HG02973 (cell line): ENCODE data around the gene SLC8A2.

Source experiments
- ATAC-seq: cut with Tn5 transposase; IDR thresholded peaks from one replicate; pipeline ENCODE4 v1.9.1; 2021; ENCODE audit warnings: moderate library complexity; ENCODE audit not compliant: unreplicated experiment

Gene SLC8A2

DNA sequence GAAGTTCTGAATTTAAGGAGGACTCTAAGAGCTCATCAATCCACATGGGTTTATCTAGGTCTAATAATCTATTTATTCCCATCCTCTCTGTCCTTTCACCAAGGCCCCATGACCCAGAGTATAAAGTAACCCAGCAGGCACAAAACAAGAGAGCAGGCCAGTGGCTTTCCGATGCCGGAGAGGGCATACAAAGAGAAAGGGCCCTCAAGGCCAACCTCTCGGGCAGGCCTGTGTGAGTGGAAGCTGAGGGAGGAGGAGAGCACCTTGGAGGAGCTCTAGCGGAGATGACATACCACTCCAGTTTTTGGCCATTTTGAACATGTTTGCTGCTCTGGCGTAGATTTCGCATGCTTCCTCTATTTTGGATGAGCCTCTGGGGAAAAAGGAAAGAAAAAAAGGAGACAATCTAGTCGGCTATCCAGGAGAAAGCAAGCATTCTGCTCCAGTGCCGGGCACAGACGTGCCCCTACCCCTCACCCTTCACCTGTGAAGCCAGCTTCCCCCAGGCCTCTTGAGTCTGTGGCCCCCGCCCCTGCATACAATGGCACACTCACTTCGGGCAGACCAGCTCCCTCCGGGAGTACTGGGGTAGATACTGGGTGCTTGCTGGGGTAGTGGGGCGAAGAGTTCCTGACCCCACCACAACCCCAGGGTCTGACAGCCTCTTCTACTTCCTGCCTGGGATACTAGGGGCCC, 31.6 kb upstream of the SLC8A2 start:
- no peak for ATAC-seq

DNA sequence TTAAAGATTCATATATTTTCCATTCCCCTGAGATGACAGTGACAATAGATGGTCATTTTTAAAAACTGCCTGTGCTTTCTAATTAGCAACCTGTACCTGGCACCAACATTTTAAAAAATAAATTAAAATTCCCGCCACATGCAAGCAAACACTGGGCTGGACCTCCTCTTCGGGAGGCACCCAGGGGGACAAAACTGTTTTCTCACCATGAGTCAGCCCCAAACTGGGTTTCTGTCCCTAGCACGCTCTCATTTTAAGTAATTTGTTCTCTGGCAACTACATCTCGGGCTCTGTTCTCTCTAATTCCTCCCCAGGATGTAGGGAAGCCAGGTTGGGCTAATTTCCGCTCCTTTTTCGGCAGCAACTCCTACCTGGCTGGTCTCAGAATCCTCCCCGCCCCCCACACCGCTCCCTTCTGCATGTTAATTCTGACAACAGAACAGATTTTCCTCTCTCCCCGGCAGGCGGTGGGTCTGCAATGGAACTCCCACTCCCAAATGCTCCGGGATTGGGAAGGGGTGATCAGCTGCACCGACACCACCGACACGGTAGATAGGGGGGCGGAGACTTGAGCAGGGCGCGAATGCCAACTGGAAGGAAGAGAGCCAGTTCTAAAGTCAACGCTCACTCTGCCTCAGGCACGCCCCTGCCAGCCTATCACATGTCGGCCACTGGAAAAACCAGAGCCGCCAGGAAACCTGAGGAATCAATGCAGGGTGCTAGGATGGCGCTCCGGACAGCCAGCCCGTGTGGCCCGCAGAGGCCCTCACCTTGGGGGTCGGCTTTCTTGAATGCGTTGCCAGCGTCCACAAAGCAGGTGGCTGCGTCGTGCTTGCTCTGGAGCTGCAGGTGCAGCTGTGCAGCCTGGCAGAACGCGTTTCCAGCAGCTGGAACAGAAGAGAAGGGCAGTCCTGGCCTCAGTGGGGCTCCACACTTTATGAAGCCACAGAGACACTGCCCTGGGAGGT, 28.5 kb upstream of the SLC8A2 start:
- ATAC-seq = no peak

DNA sequence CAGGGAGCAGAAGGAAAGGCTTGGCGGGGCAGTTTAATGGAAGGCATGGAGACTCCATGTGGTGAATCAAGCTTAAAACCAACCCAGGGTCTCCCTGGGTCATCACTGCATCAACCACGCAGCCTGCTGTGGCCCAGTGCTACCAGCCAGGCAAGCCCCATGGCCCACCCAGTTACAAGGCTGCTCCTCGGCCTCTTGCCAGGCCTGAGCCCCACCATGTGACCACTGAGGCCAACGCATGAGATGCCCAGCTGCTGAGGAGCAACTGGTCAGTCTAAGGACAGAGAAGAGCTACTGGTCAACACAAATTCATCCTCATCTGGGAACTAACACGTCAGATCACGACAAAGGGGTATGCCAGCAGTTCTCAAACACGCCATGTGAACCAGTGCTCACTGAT, 27.7 kb upstream of the SLC8A2 start:
- ATAC-seq = no peak

GRCh38 chr19:47498561-47498960, 26.9 kb upstream of the SLC8A2 start:
- no peak for ATAC-seq

- ATAC-seq = no peak
These were observed 26.3 kb upstream of the SLC8A2 start for GRCh38 chr19:47497821-47498520.

GRCh38 chr19:47497050-47497766, 25.5 kb upstream of the SLC8A2 start:
- ATAC-seq = no peak

DNA sequence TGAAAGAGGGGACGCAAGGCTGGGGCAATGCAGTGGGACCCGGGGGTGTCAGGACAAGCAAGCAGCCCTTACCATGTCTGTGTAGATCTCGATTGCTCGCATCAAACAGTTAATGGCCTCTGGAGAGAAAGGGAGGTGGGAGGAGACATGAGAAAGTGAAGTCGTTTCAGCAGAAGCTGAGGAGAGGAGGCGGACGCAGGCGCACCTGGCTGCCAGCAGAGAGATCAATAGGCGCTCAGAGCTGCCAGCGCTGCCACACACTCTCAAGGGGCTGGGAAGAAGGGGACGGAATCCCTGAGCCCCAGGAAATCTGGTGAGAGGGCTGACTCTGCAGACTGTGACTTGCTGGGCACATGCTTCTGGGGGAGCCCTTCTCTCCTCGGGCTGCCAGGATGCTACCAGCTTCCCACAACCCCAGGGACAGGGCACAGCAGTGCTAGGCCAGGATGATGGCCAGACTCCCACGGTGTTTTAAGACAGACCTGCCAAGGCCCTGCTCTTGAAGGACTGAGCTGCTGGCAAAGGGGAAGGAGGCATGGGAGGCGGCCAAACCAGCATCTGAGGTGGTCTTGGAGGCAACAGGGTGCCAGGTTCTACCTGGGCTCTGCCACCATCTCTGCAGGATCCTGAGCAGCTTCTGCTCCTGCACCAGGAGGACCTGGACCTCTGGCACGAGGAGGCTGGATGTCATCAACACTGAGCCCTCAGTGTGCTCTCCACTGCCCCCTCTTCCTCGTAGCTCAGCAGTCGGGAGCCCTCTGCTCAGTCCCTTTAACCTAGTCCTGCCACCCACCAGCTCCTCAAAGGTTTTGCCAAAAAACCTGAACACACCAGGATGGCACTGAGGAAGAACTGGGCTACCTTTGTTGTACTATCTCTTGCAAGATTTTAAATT, 24.0 kb upstream of the SLC8A2 start:
- ATAC-seq = no peak

- no peak for ATAC-seq
These were observed 23.0 kb upstream of the SLC8A2 start for GRCh38 chr19:47494729-47495128.

- no peak for ATAC-seq
These were observed 22.5 kb upstream of the SLC8A2 start for GRCh38 chr19:47494211-47494547.

DNA sequence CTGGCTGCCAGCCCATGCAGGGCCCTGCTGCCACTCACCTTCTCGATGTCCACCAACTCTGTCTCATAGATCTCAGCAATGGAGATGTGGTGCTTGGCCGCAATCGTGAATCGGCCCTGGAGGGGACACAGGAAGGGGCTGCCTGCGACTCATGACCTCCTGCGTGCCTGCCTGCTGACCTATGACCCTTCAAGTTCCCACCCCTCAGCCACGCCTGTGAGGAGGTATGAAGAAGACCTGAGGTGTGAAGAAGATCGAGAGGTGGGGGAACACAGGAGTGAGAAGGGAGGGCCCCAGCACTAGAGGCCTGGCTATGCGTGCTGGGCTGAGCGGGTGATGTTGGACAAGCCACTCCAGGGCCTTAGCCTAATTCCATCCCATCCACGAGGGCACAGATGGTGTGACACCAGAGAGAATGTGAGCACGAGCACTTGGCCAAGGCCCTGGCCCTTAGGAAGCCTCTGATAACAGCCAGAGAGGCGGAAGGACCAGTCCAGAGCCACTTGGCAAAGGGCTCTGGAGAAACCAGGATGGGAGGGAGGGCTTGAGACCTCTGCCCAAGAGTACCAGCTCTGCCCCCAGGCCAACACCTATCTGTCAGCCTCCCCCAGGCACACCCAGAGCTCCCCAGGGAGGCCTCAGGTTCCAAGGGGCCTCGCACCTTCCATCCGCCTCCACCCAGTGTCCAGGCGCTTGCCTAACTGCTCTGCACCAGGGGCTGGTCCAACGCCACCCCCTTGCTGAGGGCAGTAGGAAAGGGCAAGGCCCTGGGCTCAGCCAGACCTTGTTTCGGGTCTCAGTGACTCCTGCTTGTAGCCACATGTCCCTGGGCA, 21.9 kb upstream of the SLC8A2 start:
- no peak for ATAC-seq

DNA sequence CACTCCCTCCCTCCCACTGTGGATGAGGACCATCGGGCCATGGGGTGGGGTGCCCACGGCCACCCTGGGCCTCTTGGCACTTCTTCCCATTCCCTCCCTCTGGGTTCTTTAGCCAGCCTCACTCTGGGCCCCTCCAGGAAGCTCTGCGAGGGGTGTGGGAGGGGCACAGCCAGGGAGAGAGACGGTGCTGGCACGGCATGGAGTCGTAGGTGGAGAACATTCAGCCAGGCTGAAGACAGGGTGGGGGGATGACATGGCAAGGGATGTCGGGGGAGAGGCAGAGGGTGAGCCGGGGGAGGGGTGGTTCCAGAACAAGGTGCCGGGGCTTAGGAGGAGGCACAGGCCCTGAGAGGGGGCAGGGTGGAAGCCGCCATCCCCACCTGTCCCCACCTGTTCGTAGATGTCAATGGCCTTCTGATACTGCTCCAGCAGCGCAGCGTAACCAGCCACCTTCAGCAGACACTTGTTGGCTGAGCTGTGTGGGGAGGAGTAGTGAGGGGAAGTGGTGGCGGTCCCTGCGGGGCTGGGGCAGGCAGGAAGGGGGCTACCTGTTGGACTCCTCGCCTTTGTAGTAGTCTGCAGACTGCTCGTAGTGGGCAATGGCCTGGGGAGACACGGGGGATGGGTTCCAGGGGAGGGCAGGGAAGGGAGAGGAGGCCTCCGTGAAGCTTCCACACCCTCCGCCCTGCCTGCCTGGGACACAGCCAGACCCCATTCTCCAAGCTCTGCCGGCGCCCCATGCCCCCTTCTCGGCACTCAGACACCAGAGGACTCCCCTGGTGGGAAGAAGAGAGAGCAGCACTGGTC, 21.1 kb upstream of the SLC8A2 start:
- no peak for ATAC-seq

- no peak for ATAC-seq
These were observed 20.4 kb upstream of the SLC8A2 start for GRCh38 chr19:47492137-47492533.

GRCh38 chr19:47491358-47492136, 19.9 kb upstream of the SLC8A2 start:
- no peak for ATAC-seq

- ATAC-seq = no peak
These were observed 19.2 kb upstream of the SLC8A2 start for GRCh38 chr19:47490847-47491246.

DNA sequence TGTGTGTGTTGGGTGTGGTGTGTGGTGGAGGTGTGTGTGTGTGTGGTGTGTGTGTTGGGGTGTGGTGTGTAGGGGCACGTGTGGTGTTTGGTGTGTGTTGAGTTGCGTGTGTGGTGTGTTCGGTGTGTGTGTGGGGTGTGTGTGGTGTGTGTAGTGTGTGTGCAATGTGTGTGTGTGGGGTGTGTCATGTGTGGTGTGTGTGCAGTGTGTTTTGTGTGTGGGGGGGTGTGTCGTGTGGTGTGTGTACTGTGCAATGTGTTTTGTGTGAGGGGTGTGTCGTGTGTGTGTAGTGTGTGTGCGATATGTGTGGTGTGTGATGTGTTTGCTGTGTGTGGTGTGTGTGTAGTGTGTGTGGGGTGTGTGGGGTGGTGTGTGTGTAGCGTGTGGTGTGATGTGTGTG, 18.3 kb upstream of the SLC8A2 start:
- ATAC-seq = no peak

DNA sequence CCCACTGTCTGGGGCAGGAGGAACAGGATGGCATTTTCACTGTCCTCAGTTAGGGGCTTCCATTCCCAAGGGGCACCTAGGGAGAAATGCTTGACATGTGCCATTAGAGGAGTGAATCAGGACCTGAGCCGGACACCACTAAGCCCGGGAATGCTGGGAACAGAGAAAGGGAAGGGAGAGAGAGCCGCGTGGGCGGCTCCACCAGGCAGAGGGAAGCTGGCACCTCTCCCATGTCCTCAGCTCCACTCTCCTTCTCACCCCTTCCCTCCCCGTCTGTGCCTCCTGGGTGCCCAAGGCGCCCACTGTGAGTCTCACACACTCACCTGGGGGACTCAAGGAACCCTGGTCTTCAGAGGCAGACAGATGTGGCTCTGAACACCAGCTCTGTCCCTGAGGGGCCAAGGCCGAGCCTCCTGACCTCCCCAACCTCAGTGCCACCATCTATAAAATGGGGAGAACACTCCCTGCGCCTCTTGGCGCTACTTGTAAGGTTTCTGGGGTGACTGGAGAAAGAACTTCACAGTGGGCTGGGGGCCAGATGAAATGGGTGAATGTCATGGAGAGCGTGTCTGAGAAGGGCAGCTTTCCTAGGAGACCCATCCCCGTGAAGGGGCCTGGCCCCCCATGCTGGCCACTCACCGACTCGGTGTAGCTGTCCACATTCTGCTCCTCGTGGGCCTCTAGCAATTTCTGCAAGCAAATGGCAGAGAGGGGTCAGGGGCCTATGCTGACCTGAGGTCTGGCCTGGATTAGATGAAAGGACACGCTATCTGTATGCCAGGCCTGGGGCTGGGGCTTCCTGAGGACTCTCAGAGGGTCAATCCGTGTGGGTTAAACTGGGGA, 17.6 kb upstream of the SLC8A2 start:
- ATAC-seq = no peak
